WTC11 (cell line): ENCODE measurements around the gene FGF14.

Experiments used
- TF ChIP-seq, protein P1 (sequence below): fragments of 200-600 bp; IDR thresholded peaks from 2 replicates; pipeline ENCODE4 v1.8.0; 2022; ENCODE audit warnings: antibody characterized with exemption
- TF ChIP-seq, protein P2 (sequence below): sonication (generic); formaldehyde crosslinking; IDR thresholded peaks from 2 replicates; pipeline ENCODE4 v1.8.1; 2023; ENCODE audit warnings: mild to moderate bottlenecking, missing genetic modification reagents, moderate library complexity

DNA sequence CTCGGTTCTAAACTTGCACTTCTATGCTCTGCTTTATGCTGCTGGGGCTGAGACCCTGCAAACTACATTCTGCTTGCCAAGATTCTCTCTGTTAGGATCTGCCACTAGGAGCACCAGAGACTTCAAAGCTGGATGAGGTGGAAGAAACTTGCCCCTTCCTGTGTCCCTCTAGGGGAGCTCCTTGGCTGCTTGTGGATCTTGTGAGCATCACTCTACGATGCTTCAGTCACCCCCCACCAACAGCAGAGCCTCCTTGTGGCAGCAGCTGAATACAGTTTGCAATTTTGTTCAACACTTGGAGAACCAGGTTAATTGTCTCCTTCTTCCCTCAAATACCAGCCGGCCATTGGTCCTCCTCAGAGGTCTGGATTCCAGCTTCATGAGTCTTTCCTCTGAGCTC is 310.6 kb downstream of the FGF14 start:
- TF ChIP-seq, protein P1, sequence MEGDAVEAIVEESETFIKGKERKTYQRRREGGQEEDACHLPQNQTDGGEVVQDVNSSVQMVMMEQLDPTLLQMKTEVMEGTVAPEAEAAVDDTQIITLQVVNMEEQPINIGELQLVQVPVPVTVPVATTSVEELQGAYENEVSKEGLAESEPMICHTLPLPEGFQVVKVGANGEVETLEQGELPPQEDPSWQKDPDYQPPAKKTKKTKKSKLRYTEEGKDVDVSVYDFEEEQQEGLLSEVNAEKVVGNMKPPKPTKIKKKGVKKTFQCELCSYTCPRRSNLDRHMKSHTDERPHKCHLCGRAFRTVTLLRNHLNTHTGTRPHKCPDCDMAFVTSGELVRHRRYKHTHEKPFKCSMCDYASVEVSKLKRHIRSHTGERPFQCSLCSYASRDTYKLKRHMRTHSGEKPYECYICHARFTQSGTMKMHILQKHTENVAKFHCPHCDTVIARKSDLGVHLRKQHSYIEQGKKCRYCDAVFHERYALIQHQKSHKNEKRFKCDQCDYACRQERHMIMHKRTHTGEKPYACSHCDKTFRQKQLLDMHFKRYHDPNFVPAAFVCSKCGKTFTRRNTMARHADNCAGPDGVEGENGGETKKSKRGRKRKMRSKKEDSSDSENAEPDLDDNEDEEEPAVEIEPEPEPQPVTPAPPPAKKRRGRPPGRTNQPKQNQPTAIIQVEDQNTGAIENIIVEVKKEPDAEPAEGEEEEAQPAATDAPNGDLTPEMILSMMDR = no peak
- TF ChIP-seq, protein P2, sequence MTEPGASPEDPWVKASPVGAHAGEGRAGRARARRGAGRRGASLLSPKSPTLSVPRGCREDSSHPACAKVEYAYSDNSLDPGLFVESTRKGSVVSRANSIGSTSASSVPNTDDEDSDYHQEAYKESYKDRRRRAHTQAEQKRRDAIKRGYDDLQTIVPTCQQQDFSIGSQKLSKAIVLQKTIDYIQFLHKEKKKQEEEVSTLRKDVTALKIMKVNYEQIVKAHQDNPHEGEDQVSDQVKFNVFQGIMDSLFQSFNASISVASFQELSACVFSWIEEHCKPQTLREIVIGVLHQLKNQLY (CRISPR knock-in tag) = no peak
